ENCODE measurements around the gene RNPEPL1.
A peak's percentile ranks its signal among the peaks of the same experiment; 100 is the strongest.

- TF ChIP-seq, protein P1, sequence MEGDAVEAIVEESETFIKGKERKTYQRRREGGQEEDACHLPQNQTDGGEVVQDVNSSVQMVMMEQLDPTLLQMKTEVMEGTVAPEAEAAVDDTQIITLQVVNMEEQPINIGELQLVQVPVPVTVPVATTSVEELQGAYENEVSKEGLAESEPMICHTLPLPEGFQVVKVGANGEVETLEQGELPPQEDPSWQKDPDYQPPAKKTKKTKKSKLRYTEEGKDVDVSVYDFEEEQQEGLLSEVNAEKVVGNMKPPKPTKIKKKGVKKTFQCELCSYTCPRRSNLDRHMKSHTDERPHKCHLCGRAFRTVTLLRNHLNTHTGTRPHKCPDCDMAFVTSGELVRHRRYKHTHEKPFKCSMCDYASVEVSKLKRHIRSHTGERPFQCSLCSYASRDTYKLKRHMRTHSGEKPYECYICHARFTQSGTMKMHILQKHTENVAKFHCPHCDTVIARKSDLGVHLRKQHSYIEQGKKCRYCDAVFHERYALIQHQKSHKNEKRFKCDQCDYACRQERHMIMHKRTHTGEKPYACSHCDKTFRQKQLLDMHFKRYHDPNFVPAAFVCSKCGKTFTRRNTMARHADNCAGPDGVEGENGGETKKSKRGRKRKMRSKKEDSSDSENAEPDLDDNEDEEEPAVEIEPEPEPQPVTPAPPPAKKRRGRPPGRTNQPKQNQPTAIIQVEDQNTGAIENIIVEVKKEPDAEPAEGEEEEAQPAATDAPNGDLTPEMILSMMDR (IDR thresholded peaks at IDR 0.05), result peak; percentile 90
- TF ChIP-seq, protein P2, sequence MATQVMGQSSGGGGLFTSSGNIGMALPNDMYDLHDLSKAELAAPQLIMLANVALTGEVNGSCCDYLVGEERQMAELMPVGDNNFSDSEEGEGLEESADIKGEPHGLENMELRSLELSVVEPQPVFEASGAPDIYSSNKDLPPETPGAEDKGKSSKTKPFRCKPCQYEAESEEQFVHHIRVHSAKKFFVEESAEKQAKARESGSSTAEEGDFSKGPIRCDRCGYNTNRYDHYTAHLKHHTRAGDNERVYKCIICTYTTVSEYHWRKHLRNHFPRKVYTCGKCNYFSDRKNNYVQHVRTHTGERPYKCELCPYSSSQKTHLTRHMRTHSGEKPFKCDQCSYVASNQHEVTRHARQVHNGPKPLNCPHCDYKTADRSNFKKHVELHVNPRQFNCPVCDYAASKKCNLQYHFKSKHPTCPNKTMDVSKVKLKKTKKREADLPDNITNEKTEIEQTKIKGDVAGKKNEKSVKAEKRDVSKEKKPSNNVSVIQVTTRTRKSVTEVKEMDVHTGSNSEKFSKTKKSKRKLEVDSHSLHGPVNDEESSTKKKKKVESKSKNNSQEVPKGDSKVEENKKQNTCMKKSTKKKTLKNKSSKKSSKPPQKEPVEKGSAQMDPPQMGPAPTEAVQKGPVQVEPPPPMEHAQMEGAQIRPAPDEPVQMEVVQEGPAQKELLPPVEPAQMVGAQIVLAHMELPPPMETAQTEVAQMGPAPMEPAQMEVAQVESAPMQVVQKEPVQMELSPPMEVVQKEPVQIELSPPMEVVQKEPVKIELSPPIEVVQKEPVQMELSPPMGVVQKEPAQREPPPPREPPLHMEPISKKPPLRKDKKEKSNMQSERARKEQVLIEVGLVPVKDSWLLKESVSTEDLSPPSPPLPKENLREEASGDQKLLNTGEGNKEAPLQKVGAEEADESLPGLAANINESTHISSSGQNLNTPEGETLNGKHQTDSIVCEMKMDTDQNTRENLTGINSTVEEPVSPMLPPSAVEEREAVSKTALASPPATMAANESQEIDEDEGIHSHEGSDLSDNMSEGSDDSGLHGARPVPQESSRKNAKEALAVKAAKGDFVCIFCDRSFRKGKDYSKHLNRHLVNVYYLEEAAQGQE (IDR thresholded peaks at IDR 0.05; ENCODE audit: insufficient read depth in 1 of 2, low read depth in 2 of 2, low read length in 1 of 2), result no peak
- TF ChIP-seq POLR2AphosphoS5 (IDR thresholded peaks at IDR 0.05; ENCODE audit: low read depth, low read length) (no peak), SIN3A (IDR thresholded peaks at IDR 0.05; ENCODE audit: borderline replicate concordance, insufficient read depth, low read depth, low read length) (no peak), TCF7L2 (IDR thresholded peaks at IDR 0.05; ENCODE audit: low read depth, low read length) (no peak)
Measured at GRCh38 chr2:240556553-240557100, 11.7 kb upstream of the RNPEPL1 start.
